GM12875 (cell line): Measurements from ENCODE around the gene PLEKHG4B.

Experiments used
- H3K4me3 ChIP-seq: one replicate; pipeline ENCODE4 v1.5.1; 2011; ENCODE audit warnings: low read depth, low read length, control low read depth
- TF ChIP-seq, protein P1 (sequence below): IDR thresholded peaks from 2 replicates; pipeline ENCODE4 v1.5.1; 2011; ENCODE audit warnings: low read depth, mild to moderate bottlenecking, control low read depth, inconsistent platforms, low read length, moderate library complexity, borderline replicate concordance; ENCODE audit not compliant: insufficient read depth

Gene PLEKHG4B

DNA sequence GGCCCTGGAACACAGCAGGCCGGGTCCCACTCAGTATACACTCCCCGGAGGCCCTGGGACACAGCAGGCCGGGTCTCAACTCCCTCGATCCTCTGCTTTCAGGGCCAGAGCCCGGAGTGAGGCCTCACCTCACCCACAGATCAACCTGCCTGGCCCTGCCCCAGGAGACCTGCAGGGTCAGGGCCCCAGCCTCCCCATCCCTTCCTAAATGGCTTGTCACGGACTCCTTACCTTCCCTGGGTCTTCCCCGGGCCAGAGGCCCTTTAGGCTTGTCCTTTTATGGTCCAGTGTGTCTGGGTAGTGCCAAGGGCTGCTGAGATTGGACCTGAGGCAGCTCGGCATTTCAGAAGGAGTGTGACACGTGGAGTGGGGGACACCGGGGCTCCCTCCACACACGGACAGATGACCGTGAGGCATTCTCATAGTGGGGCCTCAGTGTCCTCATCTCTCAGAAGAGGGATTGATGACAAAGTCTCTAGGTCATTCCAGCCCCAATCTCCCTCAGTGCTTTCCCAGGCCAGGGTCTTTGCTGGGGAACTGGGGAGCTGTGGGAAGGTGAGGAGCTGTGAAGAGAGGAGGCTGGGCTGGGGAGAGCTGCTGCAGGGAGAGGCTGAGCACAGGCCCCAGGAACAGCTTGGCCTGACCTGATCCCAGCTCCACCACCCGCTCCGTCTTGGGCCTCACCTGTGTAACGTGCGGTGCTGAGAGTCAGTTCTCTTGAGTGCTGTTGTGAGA, 18.0 kb upstream of the PLEKHG4B start:
- H3K4me3 ChIP-seq, result no peak overlapping the region
- TF ChIP-seq, protein P1, sequence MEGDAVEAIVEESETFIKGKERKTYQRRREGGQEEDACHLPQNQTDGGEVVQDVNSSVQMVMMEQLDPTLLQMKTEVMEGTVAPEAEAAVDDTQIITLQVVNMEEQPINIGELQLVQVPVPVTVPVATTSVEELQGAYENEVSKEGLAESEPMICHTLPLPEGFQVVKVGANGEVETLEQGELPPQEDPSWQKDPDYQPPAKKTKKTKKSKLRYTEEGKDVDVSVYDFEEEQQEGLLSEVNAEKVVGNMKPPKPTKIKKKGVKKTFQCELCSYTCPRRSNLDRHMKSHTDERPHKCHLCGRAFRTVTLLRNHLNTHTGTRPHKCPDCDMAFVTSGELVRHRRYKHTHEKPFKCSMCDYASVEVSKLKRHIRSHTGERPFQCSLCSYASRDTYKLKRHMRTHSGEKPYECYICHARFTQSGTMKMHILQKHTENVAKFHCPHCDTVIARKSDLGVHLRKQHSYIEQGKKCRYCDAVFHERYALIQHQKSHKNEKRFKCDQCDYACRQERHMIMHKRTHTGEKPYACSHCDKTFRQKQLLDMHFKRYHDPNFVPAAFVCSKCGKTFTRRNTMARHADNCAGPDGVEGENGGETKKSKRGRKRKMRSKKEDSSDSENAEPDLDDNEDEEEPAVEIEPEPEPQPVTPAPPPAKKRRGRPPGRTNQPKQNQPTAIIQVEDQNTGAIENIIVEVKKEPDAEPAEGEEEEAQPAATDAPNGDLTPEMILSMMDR, result no peak

DNA sequence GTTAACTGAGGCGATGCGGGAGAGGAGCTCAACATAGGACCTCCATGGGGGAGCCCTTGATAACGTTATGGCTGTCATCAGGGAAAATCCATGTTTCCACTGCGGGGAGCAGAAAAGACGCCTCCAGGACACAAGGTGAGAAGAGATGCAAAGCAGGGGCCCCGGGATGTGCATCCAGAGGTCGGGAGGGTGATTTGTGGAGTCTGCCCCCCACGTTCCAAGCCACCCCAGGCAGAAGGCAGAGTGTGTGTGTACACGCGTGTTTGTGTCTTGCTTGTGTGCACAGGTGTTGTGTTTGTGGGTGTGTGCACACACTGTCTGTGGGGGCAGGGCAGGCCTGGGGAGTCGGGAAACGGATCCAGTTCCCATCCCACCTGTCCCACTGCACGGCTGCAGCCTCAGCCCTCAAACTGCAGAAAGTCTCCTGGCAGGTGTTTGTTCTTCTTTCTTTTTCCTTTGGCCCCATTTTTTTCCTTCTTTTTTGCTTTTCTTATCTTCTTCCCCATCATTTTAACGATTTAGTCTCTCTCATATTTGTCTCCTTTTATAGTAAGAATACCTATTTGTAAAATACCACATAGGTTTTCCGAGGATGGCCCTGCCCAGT, 17.4 kb upstream of the PLEKHG4B start:
- TF ChIP-seq, protein P1, result no peak

DNA sequence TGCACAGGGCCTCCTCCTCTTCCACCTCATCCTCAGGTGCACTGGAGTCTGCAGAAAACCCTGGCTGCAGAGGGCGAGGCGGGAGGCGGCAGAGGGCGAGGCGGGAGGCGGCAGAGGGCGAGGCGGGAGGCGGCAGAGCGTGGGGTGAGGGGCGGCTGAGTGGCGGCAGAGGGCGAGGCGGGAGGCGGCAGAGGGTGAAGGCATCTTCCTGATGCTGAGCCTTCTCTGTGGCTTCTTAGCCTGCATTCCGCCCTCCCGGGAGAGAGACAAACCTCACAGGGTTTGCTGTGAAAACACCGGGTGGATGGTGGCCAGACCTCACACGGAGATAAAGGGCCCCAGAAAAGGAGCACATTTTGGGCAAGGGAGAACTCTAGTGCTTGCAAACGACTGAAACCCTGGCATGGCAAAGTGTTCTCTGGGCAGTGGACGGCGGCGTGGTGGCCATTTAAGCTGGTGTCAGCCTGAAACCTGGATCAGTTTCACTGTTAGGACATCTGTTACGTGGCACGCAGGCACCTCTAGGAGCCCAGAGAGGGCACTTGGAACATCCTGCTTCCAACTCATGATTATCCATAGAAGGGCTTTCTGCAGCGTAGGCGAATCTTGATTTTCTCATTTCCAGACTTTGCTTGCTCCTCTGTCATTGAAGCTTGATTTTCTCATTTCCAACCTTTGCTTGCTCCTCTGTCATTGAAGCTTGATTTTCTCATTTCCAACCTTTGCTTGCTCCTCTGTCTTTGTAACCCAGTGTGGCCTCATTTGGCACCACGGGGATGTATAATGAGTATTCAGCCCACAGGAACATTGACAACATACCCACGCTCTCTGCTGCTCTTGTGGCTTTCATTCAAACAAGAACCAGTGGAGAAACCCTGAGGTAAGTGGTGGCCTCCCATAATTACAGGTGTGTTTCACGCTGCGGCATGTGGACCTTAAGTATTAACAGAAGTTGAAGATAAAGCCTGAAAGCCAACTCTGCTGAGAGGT, 16.3 kb upstream of the PLEKHG4B start:
- TF ChIP-seq, protein P1, result no peak

More for the DNA sequence above, 17.4 kb upstream of the PLEKHG4B start:
- H3K4me3 ChIP-seq, result no peak overlapping the region

DNA sequence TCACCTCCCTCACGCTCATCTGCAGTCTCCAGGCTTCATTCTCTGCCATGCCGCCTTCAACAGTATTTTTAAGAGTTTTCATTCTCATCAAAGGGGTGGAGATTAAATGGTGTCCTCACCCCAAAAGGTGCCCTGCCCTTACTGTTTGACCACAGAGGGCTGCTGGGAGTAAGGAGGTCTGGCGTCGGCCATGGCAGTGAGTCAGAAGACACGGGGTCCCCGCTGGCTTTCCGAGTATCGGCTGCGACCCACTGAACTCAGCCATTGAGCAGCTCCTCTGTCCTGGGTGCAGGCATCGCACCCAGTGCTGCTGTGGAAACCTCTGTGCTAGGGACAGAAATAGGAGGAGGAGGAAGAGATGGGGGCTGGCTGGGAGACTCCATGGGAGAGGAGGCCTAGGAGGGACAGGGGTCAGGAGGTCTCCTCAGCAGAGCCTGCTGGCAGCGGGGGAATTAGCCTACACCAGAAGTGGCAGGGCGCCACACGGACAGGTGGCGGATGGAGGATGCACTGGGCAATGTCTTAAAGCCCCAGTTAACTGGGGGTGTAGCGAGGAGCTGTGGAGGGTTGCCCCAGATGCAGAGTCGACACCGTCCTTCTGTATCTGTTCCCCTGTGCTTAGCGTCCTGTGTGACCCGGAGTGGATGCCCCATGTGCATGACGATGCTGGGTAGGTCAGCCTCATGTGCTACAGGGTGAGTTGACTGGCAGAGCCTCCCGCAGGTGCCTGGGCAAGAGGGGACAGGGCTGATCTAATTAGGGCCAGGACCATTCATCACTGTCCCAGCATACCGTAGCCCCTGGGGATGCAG, 15.4 kb upstream of the PLEKHG4B start:
- no peak overlapping the region for H3K4me3 ChIP-seq
- TF ChIP-seq, protein P1, result no peak

More for the DNA sequence above, 16.3 kb upstream of the PLEKHG4B start:
- H3K4me3 ChIP-seq, result no peak overlapping the region

DNA sequence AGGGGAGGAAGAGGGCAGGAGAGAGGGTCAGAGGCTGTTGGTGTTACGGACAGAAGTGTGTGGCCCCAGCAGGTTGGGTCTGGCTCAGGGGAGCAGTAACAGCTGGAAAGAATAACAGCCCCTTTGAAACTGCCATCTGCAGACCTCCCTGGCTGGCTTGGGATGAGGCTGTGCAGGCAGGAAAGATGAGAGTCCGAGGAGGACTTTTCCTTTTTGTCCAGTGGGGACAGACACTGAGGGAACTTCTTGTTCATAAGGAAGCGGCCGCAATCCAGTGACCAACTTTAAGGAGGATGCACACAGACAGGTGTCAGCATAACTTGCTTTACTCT, 14.8 kb upstream of the PLEKHG4B start:
- TF ChIP-seq, protein P1, result no peak
- H3K4me3 ChIP-seq, result no peak overlapping the region

DNA sequence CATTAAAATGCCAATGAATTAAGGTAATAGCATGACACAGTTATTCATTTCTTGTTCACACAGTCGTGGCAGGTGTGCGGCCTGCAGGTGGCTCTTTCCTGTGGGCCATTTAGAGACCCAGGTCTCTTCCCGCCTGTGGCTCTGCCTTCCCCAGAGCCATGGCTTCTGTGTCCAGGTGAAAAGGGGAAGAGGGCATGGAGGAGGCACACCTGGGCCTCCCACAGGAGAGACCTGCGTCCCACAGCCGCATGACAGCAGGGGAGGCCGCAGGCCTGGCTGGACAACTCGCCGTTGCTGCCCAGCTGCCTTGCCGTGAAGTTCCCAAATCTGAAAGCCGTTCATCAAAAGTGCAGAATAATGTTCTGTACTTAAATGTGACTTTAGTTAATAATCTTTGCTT, 14.4 kb upstream of the PLEKHG4B start:
- TF ChIP-seq, protein P1, result no peak
- no peak overlapping the region for H3K4me3 ChIP-seq
